ENCODE measurements around the gene EFCC1. TPM values are rescaled to one million over a fixed set of nuclear protein-coding genes. Genes with fewer than 3 reads are reported as not detected.

Gene EFCC1
- polyA plus RNA-seq, 1 donor (not counting 4 experiments of a cell fraction or from before 2014, with no cell fraction given), result not detected

DNA sequence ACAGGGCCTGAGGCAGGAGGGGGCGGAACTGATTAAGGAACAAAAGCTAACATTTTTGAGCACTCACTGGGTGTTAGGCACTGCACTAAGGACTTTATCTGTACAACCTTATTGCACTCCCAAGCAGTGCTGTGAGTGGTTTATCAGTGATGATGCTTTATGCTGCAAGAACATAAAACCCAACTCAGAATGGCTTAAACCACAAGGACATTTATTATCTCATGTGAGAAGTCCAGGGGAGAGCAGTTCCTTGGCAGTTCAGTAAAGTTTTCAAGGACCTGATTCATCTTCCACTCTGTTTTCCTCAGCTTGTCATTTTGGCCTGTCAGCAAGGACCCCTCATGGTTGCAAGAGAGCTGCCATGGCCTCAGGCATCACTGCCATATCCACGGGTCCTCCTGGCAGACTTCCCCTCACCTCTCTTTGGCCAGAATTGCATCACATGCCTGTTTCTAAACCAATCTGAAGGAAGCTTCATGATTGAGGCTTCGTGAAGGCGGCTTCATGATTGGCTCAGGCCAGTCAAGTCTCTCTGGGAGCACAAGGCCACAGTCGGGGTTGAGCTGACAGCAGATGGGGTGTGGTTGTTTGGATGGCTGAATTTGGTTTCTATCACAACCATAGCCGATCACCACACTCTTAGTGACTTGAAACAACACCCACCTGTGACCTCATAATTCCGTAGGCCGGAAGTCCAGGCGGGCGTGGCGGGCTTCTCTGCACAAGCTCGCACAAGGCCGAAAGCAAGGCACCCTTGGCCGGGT is 15.8 kb downstream of the EFCC1 start:
- Histone ChIP-seq H3K27me3 (ENCODE audit: control insufficient read depth, extremely low read depth, insufficient read depth, low read length) (no peaks in the 10 kb centered on the region), H3K9ac (ENCODE audit: control insufficient read depth, extremely low read depth, insufficient read depth, low read length) (no peak overlapping the region), H3K79me2 (ENCODE audit: control insufficient read depth, insufficient read depth, low read length) (no peaks in the 10 kb centered on the region), H2AFZ (ENCODE audit: control insufficient read depth, low read length) (no peak overlapping the region), H3K9me1 (ENCODE audit: control insufficient read depth, extremely low read depth, insufficient read depth, low read length) (no peaks in the 10 kb centered on the region), H3K4me1 (ENCODE audit: control insufficient read depth, extremely low read depth, insufficient read depth, low read length) (no peaks in the 10 kb centered on the region), H3K4me3 (ENCODE audit: control insufficient read depth in 2 of 3, extremely low read depth in 1 of 3, insufficient read depth in 2 of 3, low read depth in 1 of 3, low read length in 3 of 3) (no peak overlapping the region), H3K4me2 (ENCODE audit: control insufficient read depth, extremely low read depth, insufficient read depth, low read depth, low read length) (no peak overlapping the region), H4K20me1 (ENCODE audit: control insufficient read depth, extremely low read depth, insufficient read depth, low read length) (no peaks in the 10 kb centered on the region), H3K27ac (ENCODE audit: control insufficient read depth, insufficient read depth, low read length) (no peak overlapping the region), H3K36me3 (ENCODE audit: control insufficient read depth in 2 of 2, extremely low read depth in 1 of 2, insufficient read depth in 2 of 2, low read length in 2 of 2) (no peaks in the 10 kb centered on the region), H3K9me3 (ENCODE audit: control insufficient read depth, low read depth, low read length) (no peaks in the 10 kb centered on the region)
- TF ChIP-seq, protein P1, sequence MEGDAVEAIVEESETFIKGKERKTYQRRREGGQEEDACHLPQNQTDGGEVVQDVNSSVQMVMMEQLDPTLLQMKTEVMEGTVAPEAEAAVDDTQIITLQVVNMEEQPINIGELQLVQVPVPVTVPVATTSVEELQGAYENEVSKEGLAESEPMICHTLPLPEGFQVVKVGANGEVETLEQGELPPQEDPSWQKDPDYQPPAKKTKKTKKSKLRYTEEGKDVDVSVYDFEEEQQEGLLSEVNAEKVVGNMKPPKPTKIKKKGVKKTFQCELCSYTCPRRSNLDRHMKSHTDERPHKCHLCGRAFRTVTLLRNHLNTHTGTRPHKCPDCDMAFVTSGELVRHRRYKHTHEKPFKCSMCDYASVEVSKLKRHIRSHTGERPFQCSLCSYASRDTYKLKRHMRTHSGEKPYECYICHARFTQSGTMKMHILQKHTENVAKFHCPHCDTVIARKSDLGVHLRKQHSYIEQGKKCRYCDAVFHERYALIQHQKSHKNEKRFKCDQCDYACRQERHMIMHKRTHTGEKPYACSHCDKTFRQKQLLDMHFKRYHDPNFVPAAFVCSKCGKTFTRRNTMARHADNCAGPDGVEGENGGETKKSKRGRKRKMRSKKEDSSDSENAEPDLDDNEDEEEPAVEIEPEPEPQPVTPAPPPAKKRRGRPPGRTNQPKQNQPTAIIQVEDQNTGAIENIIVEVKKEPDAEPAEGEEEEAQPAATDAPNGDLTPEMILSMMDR (optimal IDR thresholded peaks at IDR 0.05 in 1 of 3, IDR thresholded peaks at IDR 0.05 in 1 of 3, conservative IDR thresholded peaks at IDR 0.05 in 1 of 3; ENCODE audit: extremely low read depth in 1 of 3, insufficient read depth in 2 of 3, low read length in 3 of 3), result no peak
- no peak for TF ChIP-seq EZH2 (IDR thresholded peaks at IDR 0.05; ENCODE audit: low read length)
- FAIRE-seq (peak; percentile 58), DNase-seq (ENCODE audit: low read depth, low spot score) (no peak)
- dilution Hi-C loops (cut with MboI; ENCODE audit: extremely low pct_ligation_motif_present, low sequenced_read_pairs), result loop anchor here (10.0 kb wide), 1 partner anchor 58 kb away; no protein-coding TSS in a partner anchor

DNA sequence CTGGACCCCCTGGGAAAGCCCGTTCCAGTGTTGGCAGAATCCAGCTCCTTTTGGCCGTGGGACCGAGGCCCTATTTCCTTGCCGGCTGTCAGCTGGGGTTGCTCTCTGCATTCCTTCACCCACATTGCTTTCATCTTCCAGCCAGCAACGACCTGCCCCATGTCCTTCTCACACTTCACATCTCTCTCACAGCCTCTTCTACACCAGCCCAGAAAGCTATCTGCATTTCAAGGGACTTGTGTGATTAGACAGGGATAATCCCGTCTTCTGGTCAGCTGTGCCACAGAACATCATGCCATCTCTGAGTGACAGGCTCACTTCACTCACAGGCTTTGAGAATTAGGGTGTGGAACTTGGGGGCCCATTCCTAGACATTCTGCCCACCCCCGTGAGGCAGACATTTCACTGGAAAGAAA is 16.4 kb downstream of the EFCC1 start:
- no peaks in the 10 kb centered on the region for H3K4me1 ChIP-seq (ENCODE audit: control insufficient read depth, extremely low read depth, insufficient read depth, low read length)
- H4K20me1 ChIP-seq (ENCODE audit: control insufficient read depth, extremely low read depth, insufficient read depth, low read length), result no peaks in the 10 kb centered on the region
- no peaks in the 10 kb centered on the region for H3K9me3 ChIP-seq (ENCODE audit: control insufficient read depth, low read depth, low read length)
- no peaks in the 10 kb centered on the region for H3K36me3 ChIP-seq (ENCODE audit: control insufficient read depth in 2 of 2, extremely low read depth in 1 of 2, insufficient read depth in 2 of 2, low read length in 2 of 2)
- no peaks in the 10 kb centered on the region for H3K27me3 ChIP-seq (ENCODE audit: control insufficient read depth, extremely low read depth, insufficient read depth, low read length)
- H3K9ac ChIP-seq (ENCODE audit: control insufficient read depth, extremely low read depth, insufficient read depth, low read length), result no peak overlapping the region
- TF ChIP-seq EZH2 (IDR thresholded peaks at IDR 0.05; ENCODE audit: low read length), result no peak
- TF ChIP-seq, protein P1 (optimal IDR thresholded peaks at IDR 0.05 in 1 of 3, IDR thresholded peaks at IDR 0.05 in 1 of 3, conservative IDR thresholded peaks at IDR 0.05 in 1 of 3; ENCODE audit: extremely low read depth in 1 of 3, insufficient read depth in 2 of 3, low read length in 3 of 3), result no peak
- no peak for FAIRE-seq
- no peak overlapping the region for H2AFZ ChIP-seq (ENCODE audit: control insufficient read depth, low read length)
- H3K79me2 ChIP-seq (ENCODE audit: control insufficient read depth, insufficient read depth, low read length), result no peaks in the 10 kb centered on the region
- dilution Hi-C loops (cut with MboI; ENCODE audit: extremely low pct_ligation_motif_present, low sequenced_read_pairs), result loop anchor here (10.0 kb wide), 1 partner anchor 57 kb away; no protein-coding TSS in a partner anchor
- H3K4me3 ChIP-seq (ENCODE audit: control insufficient read depth in 2 of 3, extremely low read depth in 1 of 3, insufficient read depth in 2 of 3, low read depth in 1 of 3, low read length in 3 of 3), result no peak overlapping the region
- no peak for DNase-seq (ENCODE audit: low read depth, low spot score)
- no peak overlapping the region for H3K27ac ChIP-seq (ENCODE audit: control insufficient read depth, insufficient read depth, low read length)
- no peak overlapping the region for H3K4me2 ChIP-seq (ENCODE audit: control insufficient read depth, extremely low read depth, insufficient read depth, low read depth, low read length)
- H3K9me1 ChIP-seq (ENCODE audit: control insufficient read depth, extremely low read depth, insufficient read depth, low read length), result no peaks in the 10 kb centered on the region
